Loucy (cell line): ENCODE results near the gene LCOR.

Experiments used
- CTCF ChIP-seq: fragments of 200-600 bp; sonication (generic); conservative IDR thresholded peaks from 2 replicates; pipeline ENCODE4 v1.5.1; 2014; ENCODE audit warnings: mild to moderate bottlenecking, antibody characterized with exemption, low read length
- EZH2phosphoT487 ChIP-seq: fragments of 200-600 bp; IDR thresholded peaks from 2 replicates; pipeline ENCODE4 v1.6.1; 2018; ENCODE audit warnings: antibody characterized with exemption, mild to moderate bottlenecking, moderate library complexity, borderline replicate concordance

DNA sequence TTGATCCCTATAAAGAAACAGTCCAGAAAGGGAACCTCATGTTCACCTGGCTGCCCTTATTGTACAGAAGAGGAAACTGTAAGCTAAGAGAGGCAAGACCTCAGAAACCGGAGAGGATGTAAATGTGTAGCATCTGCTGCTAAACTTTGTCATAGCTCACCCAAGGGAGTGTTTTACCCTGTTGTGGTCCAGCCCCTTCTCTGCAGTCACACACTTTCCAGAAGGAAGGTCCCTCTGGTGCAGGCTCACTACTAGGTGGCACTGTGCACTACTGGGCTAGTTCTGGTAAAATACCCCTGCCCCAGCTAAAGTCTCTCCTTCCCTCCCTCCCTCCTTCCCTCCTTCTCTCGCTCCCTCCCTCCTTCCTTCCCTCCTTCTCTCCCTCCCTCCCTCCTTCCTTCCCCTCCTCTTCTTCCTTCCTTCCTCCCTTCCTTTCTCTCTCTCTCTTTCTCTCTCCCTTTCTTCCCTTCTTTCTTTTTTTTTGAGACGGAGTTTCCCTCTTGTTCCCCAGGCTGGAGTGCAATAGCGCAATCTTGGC lies 42.5 kb upstream of the LCOR start:
- no peak for TF ChIP-seq CTCF
- no peak for TF ChIP-seq EZH2phosphoT487
